Stomach (tissue), 4 donors: Measurements from ENCODE around the gene PRSS27.

Experiments
- EP300 ChIP-seq: sonication (generic); formaldehyde crosslinking; IDR thresholded peaks from one replicate; pipeline ENCODE4 v1.6.1; 2017; ENCODE audit warnings: antibody characterized with exemption
- POLR2A ChIP-seq, 4 donors: fragments of 450-650 bp; IDR thresholded peaks; one replicate each; pipeline ENCODE4 v1.6.1; 2016; ENCODE audit warnings: antibody characterized with exemption in 4 of 4, control low read depth in 2 of 4, mild to moderate bottlenecking in 1 of 4, moderate library complexity in 1 of 4
- POLR2AphosphoS5 ChIP-seq, 3 donors: sonication (generic); formaldehyde crosslinking; IDR thresholded peaks; one replicate each; pipeline ENCODE4 v1.6.1; 2016; ENCODE audit warnings: antibody characterized with exemption in 3 of 3
- TF ChIP-seq, protein P1 (sequence below), 7 experiments: fragments of 450-650 bp in 4 of 7; fragments of 200-600 bp in 3 of 7; sonication (generic) in 3 of 7; IDR thresholded peaks; one replicate each; pipeline ENCODE4 v1.5.1; 2016 to 2019; ENCODE audit warnings: antibody characterized with exemption in 7 of 7, control low read depth in 2 of 7, mild to moderate bottlenecking in 1 of 7

DNA sequence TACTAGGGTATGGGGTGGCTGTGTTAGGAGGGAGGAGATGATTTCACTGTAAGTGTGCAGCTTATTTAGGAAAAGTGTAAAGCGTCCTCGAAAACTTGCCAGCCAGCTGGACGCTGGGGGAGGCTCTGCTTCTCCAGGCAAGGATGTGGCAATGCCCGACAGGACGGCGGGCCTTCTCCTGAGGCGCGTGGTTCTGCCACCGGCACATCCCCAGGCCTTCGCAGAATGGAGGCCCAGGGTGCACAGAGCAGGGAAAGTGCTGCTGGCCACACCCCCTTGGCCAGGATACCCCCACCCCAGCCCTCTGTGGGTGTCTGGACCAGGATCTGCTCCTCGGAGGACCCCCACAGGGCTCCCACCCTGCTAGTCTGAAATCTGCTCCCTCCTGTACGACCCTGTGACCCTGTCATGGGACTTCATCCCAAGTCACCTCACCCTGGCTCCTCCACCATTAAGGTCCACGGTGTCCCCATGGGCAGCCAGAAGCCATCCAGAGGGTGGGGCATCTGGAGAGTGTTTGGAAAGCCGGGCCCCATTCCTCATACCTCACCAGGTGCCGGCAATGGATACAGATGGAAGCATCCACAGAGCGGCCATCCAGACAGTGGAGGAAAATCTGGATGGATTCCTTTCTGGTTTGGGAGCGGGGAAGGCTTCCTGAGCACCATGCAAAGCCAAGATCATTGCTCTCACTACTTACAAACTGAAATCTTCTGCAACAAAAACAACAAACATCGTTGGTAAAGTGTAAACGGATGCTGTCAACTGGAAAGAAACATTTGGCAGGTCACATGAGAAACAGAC, 23.2 kb upstream of the PRSS27 start:
- TF ChIP-seq, protein P1, sequence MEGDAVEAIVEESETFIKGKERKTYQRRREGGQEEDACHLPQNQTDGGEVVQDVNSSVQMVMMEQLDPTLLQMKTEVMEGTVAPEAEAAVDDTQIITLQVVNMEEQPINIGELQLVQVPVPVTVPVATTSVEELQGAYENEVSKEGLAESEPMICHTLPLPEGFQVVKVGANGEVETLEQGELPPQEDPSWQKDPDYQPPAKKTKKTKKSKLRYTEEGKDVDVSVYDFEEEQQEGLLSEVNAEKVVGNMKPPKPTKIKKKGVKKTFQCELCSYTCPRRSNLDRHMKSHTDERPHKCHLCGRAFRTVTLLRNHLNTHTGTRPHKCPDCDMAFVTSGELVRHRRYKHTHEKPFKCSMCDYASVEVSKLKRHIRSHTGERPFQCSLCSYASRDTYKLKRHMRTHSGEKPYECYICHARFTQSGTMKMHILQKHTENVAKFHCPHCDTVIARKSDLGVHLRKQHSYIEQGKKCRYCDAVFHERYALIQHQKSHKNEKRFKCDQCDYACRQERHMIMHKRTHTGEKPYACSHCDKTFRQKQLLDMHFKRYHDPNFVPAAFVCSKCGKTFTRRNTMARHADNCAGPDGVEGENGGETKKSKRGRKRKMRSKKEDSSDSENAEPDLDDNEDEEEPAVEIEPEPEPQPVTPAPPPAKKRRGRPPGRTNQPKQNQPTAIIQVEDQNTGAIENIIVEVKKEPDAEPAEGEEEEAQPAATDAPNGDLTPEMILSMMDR (IDR thresholded peaks at IDR 0.05), result no peak
- TF ChIP-seq POLR2AphosphoS5 (IDR thresholded peaks at IDR 0.05) (no peak), EP300 (no peak), POLR2A (IDR thresholded peaks at IDR 0.05) (no peak)
